Gastrocnemius medialis (tissue), 4 donors: ENCODE data around the gene DYRK1A.

Experiments used
- CTCF ChIP-seq, 5 experiments: fragments of 450-650 bp in 3 of 5; fragments of 200-600 bp in 2 of 5; sonication (generic) in 2 of 5; IDR thresholded peaks in 4 of 5; conservative IDR thresholded peaks in 1 of 5; 1 replicate in 4 of 5; 2 replicates in 1 of 5; pipeline ENCODE4 v1.5.1; 2016 to 2019; ENCODE audit warnings: antibody characterized with exemption in 5 of 5, mild to moderate bottlenecking in 3 of 5, moderate library complexity in 3 of 5
- POLR2A ChIP-seq, 2 donors: fragments of 450-650 bp; IDR thresholded peaks; one replicate each; pipeline ENCODE4 v1.6.1; 2017; ENCODE audit warnings: antibody characterized with exemption in 2 of 2, mild to moderate bottlenecking in 2 of 2, moderate library complexity in 2 of 2

GRCh38 chr21:37413553-37414291 lies 47.1 kb downstream of the DYRK1A start:
- TF ChIP-seq CTCF (IDR thresholded peaks at IDR 0.05 in 4 of 5, conservative IDR thresholded peaks at IDR 0.05 in 1 of 5) (no peak), POLR2A (IDR thresholded peaks at IDR 0.05) (no peak)
